Endometrial microvascular endothelial cells (primary cell): ENCODE data around the gene SOX12. TPM values are rescaled to one million over a fixed set of nuclear protein-coding genes. Genes with fewer than 3 reads are reported as not detected.
"Not testable (repeated sequence)": the region's sequence is repeated elsewhere in the genome, so short reads cannot be mapped to it uniquely, and the experiment has no call there.

ENCODE experiments used
- in situ Hi-C: cut with HindIII; loops from 2 replicates; pipeline ENCODE4 v1.10.0; 2017; ENCODE audit warnings: low sequenced_read_pairs, low pct_unique_long_range_greater_than_20kb; ENCODE audit errors: inconsistent ontology term
- total RNA-seq: library from RNA; depleted of rRNA; stranded (reverse); fragments of >200 nt; gene quantifications from one replicate; pipeline ENCODE4 v1.2.3, GENCODE V29; 2015; ENCODE audit errors: inconsistent ontology term

SOX12 gene
- total RNA-seq, 1 donor from 2014 or later, result 10.6 TPM

DNA sequence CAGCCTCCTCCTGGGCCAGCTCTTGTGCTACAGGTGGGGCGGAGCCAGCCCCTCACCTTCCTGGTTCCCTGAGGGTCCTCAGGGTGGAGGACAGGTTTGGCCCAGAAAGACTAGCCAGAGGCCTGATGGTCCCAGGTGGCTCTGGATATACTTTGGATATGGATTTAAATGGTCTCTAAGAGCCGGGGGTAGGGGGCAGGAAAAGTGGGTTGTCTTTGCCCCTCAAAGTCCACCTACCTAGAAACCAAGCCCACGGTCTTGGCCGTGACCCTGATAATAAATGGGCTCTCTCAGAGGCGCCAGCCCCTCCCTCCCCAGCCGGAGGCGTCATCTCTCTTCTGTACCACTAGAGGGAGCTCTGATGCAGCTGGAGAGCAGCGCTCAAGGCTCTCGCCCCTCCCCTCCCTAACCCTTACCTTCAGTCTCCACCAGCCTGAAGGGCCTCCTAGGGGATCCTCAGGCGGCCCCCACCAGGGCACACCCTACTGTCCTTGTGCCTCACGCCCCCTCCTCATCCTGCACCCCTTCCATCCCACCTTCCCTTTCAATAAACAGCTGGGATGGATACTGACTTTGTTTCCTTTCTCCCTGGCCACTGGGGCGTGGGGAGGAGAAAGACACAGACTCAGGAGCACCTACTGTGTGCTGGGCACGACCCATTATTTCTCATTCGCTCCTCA is 29.1 kb downstream of the SOX12 start:
- in situ Hi-C loops, result no loop called here

DNA sequence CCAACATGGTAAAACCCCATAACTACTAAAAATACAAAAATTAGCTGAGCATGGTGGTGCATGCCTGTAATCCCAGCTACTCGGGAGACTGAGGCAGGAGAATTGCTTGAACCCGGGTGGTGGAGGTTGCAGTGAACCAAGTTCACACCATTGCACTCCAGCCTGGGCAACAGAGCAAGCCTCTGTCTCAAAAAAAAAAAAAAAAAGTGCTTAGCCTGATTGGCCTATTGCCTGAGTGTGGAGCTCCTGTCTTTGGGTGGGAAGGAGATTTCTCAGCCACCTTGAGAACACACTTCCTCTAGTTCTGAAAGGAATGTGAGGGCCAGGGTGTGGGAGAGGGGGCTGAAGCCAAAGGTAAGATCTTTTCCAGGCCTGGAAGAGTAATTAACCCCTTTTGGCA is 30.8 kb downstream of the SOX12 start:
- in situ Hi-C loops, result not testable (repeated sequence)

DNA sequence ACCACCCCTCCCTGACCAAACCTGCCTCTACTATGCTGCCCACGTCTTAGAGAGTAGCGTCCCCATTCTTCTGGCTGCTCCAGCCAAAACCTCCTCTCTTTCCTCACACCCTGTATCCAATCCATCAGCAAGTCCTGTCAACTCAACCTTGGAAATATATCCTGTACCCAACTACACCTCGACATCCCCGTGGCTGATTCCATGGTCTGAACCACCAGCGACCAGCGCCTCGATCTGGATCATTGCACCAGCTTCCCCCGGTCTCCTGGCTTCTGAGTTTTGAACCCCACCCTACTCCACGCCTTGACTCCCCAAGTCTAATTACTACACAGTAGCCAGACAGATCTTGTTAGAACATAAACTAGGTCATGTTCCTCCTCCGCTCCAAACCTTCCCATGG is 31.4 kb downstream of the SOX12 start:
- in situ Hi-C loops, result no loop called here

DNA sequence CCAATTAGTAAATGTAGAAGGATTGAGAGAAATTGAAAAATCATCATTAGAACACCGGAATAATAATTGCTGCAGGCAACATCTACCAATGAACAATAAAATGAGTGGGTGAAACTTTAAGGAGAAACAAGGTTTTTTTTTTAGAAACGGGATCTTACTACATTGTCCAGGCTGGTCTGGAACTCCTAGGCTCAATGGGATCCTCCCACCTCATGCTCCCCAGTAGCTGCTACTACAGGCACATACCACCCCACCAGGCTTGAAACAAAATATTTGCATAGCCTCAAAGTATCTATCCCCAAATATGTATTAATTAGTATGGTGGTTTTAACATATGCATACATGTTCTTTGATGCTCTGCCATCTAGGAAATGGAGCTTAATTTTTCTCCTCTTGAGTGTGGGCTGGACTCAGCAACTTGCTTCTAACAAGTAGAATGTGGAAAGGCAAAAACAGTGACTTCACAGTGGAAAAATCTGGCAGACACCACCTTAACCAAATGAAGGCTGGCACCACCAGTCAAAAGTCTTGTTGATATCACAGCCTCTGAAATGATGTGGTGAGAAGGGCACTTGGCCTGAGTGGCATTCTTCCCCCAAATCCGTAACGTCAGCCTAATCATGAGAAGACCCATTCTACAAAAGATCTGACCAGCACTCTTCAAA is 33.7 kb downstream of the SOX12 start:
- in situ Hi-C loops, result no loop called here

DNA sequence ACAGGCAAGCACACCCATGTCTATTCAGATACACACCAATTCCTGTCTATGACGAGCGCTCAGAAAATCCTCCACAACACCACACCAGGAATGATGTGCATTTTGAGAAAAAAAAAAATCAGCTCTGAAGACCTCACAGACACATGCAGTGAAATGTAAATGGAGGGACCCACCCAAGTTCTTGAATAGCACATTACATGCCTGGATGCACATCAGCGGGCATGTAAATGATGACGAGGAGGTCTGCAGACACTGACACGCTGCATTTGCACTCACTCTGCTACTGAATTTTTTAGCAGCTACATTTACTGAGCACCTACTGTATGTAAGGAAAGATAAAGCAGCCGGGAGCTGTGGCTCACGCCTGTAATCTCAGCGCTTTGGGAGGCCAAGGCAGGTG is 36.2 kb downstream of the SOX12 start:
- in situ Hi-C loops, result no loop called here

DNA sequence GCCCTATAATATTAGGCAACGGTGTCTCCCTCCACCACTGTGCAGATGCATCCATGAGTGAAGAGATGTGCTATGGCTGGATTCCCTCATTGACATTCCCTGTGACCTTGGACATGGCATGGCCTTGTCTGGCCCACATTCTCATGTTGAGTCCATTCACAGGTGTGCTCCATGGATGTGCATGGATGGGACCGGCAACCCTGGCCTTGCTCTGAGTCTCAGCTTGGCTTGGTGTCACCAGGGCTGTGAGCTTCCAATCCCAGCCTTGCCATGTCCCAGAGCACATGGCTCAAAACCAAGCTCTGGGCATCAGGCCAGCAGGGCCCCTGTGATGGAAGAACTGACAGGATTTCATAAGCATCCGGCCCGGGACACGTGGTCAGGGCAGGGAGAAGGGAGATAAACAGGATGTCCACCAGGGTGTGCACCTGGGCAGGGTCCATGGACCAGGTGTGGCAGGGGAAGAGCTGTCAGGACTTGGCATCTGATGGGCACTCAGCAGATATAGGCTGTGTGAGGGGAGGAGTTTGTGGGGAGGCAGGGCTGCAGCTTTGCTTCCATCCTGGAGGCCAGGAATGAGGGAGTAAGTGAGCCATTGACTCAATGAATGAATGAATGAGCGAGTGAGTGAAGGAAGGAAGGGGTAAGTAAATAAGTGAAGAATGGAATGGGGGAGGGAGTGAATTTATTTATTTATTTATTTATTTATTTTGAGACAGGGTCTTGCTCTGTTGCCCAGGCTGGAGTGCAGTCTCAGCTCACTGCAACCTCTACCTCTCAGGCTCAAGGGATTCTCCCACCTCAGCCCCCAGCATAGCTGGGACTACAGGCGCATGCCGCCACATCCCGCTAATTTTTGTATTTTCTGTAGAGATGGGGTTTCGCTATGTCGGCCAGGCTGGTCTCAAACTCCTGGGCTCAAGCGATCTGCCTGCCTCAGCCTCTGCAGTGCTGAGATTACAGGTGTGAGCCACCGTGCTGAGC is 37.2 kb downstream of the SOX12 start:
- in situ Hi-C loops, result no loop called here

DNA sequence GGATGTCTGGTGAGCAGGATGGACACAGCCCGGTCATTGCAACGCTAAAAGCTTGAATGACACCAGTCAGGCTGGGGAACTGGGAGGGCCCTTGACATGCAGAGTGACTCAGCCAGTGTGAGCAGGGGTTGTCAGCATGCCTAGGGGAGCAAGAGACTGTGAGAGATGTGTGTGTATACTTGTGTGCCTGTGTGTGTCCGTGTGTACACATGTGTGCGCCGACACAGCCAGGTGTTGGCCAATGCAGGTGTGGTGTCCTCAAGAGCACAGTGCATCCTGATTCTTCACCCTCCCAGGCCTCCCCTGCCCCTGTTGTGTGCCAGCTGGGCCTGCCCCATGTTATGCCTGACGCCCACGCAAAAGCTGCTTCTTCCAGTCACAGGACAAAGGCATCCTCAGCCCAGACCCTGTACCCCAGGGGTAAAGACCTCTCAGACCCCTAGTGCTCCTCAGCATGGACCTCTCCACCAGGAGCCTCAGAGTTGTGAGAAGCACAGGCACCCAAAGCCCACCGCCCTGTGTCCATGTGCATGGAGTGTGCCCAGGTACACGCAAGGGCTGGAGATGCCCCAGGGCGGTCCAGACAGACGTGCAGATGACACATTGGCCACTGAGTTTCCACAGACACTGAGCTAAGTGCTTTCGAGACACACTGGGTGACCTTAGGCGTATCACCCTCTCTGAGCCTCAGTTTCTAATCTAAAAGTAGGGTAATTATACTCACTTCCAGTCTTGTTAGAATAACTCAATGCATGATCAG is 38.1 kb downstream of the SOX12 start:
- in situ Hi-C loops, result no loop called here

DNA sequence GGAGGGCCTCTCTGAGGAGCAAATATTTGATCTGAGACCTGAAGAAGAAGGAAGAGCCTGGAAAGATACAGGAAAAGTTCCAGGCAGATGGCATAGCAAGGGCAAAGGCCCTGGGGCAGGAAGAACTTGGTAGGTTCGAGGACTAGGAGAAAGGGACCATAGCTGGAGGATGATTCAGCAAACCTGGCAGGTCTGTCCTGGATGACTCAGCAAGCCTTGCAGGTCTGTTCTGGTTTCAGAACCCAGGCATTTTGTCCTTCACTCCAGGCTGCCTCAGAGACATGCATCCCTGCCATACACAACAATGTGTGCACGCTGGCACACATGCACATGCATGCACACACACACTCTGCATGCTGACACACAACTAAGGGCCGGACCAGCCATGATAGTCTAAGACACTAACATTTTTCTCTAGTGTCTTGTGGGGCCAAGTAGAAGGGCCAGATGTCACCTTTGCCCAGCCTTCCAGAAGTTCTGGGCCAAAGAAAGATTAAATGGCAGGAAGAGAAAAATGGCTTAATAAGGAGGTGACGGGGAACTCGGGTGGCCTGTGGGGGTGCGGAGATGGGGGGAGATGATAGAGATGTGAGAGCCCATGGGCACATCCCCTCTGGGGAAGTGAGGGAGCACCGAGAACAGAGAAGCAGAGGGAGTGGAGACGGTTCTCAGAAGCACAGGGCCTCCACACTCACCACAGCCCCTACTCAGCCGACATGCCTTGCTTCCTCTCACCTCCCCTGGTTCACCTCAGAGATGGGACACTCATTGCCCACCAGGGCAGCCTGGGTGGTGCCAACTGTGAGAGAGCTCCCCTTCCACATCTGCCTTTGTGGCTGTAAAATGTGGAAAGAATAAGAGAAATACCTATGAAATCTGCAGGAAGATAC is 39.8 kb downstream of the SOX12 start:
- in situ Hi-C loops, result no loop called here

DNA sequence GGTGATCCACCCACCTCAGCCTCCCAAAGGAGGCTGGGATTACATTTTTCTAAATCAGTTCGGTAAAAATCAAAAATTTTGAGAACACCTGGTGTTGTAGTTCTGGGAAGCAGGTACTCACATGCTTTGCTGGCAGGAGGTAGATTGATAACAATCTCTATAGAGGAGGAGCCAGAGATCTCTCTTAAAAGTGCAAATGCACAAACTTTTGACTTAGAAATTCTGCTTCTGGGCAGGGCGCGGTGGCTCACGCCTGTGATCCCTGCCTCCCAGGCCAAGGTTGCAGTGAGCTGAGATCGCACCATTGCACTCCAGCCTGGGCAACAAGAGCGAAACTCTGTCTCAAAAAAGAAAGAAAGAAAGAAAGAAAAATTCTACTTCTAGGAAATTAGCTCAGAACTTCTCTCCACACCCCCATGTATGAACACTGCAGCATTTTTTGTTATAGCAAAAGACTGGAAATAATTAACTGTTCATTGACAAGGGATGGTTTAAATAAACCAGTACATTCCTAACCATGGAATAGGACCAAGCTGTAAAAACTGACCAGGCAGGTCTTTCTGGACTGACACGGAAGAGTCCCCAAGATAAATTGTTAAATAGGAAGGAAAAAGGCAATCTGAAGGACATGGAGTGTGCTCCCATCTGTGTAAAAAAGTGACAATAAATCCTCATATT is 40.8 kb downstream of the SOX12 start:
- in situ Hi-C loops, result no loop called here

DNA sequence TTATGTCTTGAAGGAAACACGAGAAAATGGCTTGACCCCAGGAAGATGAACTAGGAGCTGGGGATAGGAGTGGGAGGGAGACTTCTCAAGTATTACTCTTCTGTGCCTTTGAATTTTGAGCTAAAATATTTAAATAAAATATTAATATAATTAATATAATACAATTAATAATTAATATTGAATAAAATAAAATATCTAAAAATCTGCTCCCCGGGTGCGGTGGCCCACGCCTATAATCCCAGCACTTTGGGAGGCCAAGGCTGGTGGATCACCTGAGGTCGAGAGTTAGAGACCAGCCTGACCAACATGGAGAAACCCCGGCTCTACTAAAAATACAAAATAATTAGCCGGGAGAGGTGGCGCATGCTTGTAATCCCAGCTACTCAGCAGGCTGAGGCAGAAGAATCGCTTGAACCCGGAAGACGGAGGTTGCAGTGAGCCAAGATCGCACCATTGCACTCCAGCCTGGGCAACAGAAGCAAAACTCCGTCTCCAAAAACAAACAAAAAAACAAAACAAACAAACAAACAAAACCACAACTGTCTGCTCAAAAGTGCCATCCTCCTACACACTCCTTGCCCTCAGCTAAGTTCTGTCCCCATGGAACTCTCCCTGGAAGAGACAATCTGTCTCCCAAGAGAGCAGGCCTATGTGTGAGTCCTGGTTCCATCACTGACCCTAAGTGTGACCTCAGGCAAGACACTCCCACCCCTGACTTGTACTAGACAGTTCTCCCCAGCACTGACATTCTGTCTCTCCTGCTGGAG is 41.5 kb downstream of the SOX12 start:
- in situ Hi-C loops, result no loop called here

DNA sequence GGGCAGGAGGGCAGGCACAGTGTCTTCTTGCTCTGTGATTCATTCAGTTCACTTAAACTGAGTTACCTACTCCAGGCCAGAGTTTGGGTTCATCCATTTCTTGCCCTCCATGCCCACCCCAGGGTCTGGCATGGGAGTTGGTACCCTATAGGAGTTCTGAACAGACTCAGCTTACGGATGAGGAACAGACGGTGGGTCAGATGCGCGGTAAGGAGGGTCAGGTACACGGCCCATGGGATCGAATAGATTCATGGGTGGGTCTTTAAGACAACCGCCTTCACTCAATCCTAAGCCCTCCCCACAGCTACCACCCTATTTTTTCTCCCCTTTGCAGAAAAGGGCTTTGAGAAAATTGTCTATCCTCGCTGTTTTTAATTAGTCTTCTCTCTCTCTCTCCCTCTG is 42.1 kb downstream of the SOX12 start:
- in situ Hi-C loops, result no loop called here

DNA sequence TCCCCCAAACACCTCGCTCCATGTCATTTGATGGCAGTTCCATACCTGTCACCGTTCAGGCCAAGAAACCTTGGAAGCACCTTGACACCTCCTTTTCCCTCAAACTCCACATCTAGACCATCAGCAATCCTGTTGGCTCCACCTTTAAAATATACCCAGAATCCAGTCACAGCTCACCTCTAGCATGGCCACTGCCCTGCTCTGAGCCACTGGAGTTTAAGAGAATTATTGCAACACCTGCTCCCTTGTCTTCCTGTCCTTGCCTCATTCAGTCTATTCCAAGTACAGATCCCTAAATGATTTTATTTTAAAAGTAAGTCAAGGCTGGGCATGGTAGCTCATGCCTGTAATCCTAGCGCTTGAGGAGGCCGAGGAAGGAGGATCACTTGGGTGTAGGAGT is 43.6 kb downstream of the SOX12 start:
- in situ Hi-C loops, result no loop called here

DNA sequence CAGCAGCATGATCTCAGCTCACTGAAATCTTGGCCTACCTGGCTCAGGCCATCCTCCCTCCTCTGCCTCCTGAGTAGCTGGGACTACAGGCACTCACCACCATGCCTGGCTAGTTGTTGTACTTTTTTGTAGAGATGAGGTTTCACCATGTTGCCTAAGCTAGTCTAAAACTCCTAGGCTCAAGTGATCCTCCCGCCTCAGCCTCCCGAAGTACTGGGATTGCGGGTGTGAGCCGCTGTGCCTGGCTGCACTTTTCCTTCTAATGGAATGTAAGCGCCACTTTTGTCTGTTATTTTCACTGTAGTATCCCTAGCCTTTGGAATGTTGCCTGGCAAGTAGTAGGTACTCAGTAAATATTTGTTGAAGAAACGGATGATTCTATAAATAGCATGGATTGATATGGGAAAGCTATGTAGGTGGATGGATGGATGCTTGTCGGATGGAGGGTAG is 44.8 kb downstream of the SOX12 start:
- in situ Hi-C loops, result no loop called here

DNA sequence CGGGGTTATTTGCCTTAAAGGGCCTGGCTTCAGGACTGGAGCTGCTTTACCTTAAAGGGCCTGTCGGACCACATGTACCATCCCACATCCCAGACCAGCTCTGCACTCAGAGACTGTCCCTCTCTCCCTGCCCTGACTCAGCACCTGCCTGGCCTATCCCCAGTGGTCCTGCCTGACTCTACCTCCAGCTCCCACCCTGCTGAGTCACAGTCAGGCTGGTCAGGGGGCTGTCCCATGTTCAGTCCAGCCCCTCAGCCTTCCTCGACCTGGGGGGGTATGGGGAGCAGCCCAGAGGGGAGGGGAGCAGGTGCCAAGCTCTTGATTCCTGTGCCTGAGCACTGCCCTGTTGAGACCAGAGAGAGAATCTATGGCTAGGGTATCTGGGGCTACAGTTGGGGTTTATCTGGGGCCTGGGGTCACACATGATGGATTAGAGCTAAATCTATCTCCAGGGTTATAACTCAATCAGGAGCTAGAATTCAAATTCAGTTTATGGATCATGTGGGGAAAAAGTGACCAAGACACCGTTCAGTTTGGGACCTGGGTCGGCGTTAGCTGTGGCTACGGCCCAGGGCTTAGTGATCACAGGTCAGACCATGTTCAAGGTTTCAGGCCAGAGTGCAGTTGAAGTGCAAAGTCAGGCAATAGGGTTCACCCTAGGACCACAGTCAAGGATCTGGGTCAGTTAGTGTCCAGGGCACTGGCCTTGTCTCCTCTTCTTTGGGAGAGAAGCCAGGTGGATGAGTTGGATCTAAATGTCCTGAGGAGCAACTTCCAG is 45.8 kb downstream of the SOX12 start:
- in situ Hi-C loops, result no loop called here

DNA sequence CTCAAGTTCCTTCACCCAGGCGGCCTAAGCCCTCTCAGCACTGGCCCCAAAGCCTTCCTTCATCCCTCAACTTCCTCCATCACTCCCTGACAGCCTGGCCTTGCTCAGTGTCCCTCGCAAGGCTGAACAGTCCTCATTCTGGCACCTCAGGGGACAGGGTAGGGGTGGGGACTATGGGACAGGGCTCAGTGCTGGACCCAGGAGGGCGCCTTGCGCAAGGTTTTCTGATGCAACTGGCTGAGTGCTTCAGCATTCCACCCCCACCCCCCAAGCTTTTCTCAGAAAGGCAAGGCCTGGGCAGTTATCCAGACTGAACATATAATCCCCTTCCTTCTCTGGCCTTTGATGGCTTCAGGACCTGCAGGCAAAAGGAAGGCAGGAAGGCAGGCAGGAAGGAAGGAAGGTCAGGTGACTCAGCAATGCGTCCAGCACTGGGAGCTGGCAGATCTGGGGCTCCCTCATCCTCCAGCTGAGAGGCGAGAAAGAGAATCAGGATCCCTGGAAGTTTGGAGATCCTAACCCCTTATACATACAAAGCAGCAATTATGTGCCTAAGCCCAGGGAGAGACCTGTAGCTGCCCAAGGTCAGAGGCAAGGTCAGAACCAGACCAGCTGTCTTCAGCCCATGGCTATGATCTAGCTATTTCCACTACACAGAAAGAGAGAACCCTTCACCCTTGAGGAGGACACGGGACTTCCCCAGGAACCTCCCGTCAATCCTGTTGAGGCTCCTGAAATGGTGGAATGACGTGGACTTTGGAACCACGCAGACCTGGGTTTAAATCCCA is 46.6 kb downstream of the SOX12 start:
- in situ Hi-C loops, result no loop called here
